ENCODE data around the gene PRKCQ.

GRCh38 chr10:6624392-6624791 lies 44.3 kb upstream of the PRKCQ start:
- TF ChIP-seq CHD2 (IDR thresholded peaks at IDR 0.05; ENCODE audit: low read length) (no peak), CTCF (IDR thresholded peaks at IDR 0.05; ENCODE audit: control extremely low read depth in 1 of 3, insufficient read depth in 1 of 3, low read depth in 1 of 3, low read length in 3 of 3) (no peak), GABPA (IDR thresholded peaks at IDR 0.05; ENCODE audit: borderline replicate concordance, insufficient read depth, low read length) (no peak), NRF1 (IDR thresholded peaks at IDR 0.05; ENCODE audit: low read depth, low read length) (no peak)
